ENCODE measurements around the gene SMIM35.
"Not testable (repeated sequence)": the region's sequence is repeated elsewhere in the genome, so short reads cannot be mapped to it uniquely, and the experiment has no call there.

Gene SMIM35

DNA sequence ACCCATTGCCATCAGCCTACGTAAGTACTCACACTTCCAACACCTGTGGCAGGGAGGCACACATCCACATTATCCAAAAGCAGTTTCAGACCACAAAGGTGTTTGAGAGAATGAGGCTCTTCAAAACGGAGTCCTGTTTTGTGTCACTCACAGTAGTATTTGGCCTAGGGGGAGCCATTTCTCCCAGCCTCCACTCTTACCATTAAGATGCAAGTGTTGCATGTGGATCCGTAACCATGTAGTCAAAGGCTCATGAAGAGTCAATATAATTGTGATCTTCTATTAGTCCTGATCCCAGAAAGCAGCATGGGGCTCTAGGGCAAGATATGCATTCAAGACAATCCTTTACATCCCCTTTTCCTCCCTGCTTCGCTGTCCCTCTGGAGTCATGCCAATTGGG lies 59.1 kb downstream of the SMIM35 start:
- no peak for DNase-seq (ENCODE audit: low spot score)

DNA sequence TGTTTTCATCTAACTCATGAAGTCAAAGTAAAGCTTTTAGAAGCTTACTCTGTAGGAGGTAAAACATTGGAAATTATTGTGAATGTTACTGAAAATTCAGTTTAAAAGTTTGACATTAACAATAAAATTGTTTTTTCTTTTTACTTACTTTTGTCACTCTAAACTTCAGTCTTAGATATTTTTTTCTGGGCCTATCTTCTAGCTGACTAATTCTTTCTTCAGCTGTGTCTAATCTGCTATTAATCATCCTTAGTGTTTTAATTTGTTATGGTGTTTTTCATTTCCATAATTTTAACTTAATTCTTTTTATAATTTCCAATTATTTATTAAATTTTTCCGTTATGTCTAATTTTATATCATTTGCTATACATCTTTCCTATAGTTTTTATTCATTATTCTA lies 65.6 kb downstream of the SMIM35 start:
- no peak for DNase-seq (ENCODE audit: low spot score)

DNA sequence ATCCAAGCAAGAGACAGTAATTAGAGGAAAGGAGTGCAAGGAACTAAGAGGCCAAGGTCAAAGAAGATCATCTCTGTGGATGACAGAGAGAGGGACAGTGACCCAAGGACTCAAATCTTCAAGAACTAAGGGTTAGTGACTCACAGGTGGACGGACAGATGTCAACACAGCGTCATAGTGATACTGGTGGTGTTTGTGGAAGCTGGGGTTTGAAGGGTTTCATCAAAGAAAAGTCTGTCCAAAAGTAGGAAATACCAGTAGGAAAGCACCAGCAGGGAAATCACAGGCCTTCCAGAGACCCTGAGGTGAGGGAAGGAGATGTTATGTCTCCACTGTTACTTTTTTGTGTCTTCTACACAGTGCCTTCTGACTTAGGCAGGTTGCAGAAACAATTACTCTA lies 68.4 kb downstream of the SMIM35 start:
- DNase-seq (ENCODE audit: low spot score): no peak

DNA sequence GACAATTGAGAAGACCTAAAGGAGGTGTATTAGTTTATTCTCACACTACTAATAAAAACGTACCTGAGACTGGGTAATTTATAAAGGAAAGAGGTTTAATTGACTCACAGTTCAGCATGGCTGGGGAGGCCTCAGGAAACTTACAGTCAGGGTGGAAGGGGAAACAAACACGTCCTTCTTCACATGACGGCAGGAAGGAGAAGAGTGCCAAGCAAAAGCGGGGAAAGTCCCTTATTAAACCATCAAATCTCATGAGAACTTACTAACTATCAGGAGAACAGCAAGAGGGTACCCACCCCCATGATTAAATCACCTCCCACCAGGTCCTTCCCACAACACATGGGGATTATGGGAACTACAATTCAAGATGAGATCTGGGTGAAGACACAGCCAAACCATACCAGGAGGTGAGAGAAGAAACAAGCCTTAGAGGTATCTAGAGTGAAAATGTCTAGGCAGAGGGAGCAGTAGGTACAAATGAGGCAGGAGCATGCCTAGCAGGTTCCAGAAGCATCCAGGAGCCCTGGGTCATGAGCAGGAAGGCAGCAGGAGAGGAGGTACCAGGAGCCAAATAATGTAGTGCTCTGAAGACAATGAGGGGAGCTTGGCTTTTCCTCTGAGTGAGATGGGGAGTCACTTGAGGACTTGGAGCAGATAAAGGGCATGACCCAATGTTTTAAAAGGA lies 69.0 kb downstream of the SMIM35 start:
- DNase-seq (ENCODE audit: low spot score): no peak

DNA sequence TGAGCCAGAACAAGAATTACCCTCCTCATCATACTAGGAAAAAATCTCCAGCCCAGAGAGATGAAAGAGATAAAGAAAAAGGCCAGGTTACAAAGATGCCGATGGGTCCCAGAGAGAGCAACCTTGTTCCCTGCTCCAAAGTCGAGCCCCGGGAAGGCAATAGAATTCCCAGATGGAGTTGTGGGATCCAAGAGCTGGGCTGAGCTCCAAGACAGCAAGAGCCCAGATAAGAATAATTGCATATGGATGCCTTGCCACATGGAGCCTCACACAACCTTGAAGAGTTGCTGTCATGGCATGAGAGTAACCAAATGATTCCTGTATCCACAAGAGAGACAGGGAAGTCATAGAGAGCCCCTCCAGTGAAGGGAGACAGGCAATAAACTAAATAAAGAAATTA lies 69.7 kb downstream of the SMIM35 start:
- no peak for DNase-seq (ENCODE audit: low spot score)

DNA sequence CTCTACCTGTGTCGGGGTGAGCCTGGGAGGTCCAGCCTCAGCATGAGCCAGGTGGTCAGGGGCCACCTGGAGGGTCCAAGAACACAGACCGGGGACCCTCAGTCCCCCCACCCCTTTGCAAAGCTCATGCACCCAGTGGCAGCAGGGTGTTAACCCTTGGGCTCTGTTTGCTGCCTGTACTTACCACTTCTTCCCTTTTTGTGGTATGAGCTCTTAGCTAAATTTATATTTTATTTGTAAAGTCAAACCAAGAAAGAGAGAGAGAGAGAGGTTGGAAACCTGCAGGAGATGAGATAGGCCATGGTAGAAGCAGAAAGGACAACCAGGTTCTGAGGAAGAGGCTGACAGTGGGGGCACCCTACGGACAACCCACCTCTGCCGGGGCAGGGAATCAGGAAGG lies 70.7 kb downstream of the SMIM35 start:
- DNase-seq (ENCODE audit: low spot score): no peak

DNA sequence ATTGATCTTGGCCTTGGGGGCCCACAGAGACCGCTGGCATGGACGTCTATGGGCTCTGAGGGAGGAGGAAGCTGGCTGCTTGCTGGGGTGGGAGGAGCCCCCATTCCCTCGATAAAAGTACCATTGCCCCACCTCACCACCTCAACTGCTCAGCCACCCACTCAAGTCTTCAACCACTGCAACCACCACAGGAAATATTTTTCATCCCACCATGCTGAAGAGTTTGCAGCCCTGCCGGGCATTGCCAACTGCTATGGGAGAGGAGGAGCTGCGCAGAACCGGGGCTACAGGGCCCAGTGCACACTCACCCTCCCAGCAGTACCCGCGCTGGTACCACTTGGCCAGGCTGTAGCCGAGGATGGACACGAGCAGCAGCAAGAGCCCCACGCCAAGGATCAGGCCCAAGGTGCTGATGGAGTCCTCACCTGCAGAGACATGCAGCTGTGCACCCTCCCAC lies 71.3 kb downstream of the SMIM35 start:
- no peak for DNase-seq (ENCODE audit: low spot score)

DNA sequence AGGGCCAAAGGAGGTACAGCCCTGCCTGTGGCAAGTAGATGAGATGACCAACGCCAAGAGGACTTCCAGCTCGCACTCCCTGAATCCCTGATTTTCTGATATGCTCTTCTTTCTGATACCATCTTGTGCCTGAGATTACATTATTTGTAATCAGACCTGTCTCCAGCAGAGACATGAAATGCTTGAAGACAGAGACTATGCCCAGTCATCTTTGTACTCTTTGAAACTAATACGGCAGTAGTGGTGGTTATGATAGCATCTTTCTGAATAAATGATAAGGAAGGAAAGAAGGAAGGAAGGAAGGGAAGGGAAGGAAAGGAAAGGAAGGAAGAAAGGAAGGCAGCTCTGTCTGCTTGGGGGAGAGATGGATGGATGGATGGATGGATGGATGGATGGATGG lies 72.7 kb downstream of the SMIM35 start:
- no peak for DNase-seq (ENCODE audit: low spot score)

DNA sequence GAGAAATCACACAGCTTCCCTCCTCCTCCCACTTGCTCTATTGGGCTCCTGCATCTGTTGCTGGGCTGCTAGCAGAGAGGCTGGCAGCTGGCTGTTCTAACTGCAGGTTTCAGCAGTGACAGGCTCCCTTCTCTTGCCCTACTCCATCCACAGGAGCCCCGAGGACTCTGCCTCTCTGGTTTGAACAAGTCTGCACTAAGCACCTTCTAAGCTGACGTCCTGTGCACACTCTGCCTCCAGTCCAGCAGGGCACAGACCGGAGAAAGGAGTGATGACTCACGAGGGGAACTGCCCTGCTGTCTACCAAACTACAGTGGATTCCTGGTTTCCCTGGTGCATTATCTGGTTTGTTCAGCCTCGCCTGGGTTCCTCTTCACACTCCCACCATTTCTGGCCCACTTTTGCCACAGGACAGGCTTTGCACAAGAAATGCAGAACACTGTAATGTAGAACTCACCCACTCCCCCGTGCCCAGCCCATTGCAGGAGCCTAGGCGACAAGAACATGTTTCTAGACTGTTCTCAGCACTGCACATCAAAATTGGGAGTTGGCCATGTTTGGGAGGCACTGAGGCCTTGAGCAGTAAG lies 74.6 kb downstream of the SMIM35 start:
- no peak for DNase-seq (ENCODE audit: low spot score)

DNA sequence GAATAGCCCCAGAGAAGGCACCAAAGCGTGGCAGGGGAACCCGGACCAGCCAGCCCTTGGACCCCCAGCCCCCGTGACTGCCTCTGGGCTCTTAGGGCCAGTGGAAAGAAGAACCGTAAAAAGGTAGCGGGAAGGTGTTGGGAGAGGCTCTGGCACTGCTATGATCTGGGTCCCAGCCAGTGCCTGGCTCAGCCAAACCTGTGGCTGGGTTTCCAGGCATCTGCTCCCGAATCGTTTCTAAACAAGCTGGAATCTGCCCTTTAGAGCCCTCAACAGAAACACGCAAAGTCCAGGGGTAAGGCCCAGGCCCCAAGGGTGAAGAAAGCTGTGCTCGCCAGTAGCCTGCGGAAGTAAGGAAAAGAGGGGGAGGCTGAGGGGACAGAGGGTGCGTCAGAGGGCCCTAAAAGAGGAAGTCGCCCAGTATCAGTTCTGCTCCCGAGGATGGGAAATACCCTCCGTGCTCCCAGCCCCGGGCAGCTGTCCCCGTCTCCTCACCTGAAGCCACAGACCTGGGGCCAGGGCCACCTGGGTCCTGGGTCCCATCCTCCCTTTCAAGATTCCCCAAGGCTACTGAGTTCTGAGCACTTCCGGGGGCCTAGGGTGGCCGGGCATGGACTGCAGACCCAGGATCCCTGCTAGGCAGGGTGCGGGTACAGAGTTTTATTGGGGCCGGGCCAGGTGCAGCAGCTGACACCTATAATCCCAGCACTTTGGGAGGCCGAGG lies 75.9 kb downstream of the SMIM35 start:
- DNase-seq (ENCODE audit: low spot score): no peak

DNA sequence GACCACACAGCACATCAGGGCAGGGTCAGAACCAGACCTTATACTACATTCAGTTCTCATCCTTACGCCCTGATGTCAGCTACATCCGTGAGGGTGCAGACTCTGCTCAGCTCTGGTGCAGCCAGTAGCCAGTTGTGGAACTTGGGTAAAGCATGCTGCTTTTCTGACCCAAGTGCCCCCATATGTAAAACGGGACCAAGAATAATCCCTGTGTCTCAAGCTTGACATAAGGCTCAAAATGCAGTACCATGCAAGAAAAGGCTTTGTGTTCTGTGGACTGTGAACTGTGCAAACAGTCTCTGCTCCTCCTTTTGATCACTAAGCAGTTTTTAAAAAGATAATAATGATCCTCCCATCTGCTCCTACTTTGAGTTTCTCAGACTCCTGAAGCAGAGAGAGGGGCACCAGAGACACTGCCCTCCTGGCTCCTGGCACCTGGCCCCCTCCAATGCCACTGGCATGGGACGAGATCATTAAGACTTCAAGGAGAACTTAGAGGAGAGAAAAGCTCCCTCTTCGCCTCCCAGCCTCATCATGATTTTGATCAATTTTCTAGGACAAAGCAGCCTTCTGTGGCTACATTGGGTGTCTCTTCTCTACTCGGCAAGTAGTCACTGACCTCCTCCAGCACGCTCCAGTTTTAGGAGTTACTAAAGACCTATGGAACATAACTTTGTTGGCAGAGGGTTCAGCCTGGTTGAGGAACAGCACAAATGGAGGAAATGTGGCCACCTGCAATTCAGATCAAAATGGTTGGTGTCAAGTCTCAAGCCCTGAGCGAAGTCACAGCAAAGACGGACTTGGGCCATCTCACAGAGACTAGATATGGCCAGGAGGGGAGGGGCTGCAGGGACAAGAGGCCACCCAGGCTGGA lies 76.7 kb downstream of the SMIM35 start:
- DNase-seq (ENCODE audit: low spot score): no peak

DNA sequence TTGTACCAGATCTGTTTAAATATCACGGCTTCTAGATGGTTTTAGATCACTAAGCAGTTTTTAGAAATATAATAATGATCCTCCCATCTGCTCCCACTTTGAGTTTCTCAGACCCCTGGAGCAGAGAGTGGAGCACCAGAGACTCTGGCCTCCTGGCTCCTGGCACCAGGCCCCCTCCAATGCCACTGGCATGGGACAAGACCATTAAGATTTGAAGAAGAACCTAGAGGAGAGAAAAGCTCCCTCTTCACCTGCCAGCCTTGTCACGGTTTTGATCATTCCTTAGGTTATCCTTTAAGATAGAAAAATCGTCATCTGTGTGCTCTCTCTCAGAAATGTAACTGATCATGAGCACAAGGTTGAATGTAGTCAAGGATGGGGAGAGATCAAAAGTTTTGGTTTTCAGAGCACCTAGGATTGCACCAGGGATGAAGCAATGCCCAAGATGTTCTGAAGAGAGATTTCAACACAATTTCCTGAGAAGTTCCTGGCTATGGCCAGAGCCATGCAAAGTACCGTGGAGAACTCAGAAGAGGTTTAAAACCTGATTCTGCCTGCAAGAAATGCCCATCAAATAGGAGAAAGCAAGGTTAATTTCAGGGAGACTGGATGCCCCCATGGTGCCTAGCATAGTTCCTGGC lies 78.4 kb downstream of the SMIM35 start:
- DNase-seq (ENCODE audit: low spot score): no peak

DNA sequence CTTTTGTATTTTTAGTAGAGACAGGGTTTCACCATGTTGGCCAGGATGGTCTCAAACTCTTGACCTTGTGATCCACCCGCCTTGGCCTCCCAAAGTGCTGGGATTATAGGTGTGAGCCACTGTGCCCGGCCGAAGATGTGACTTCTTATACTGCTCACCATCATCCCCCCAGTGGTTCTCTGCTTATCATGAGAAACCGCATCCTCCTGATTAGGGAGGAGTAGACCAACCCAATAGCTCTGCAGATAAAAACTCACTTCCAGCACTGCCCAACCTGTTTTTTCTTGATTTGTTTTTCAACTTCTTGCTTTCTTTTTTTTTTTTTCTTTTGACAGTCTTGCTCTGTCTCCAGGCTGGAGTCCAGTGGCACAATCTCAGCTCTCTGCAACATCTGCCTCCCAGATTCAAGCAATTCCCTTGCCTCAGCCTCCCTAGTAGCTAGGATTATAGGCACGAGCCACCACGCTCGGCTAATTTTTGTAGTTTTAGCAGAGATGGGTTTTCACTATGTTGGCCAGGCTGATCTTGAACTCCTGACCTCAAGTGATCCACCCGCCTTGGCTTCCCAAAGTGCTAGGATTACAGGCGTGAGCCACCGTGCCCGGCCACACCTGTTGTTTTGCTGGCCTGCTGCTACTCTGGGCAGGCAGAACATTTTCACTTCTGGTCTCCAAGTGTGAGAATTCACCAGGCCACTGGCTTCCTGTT lies 79.0 kb downstream of the SMIM35 start:
- DNase-seq (ENCODE audit: low spot score): not testable (repeated sequence)

DNA sequence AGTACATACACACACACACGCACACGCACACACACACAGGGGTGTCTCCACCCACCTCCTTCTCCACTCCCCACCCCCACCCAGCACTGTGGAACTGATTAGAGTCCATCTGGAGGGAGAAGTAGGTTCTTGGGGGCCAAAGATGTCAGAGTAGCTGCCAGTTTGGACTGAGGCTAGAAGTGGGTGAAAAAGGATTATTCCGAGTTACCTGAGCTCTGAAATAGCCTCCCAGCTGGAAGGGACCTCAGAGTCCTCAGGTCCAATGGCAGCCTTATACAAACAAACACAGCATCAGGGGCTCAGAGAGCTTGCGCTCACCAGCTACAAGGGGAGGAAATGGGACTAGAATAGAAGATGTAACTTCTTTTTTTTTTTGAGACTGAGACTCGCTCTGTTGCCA lies 79.7 kb downstream of the SMIM35 start:
- no peak for DNase-seq (ENCODE audit: low spot score)

DNA sequence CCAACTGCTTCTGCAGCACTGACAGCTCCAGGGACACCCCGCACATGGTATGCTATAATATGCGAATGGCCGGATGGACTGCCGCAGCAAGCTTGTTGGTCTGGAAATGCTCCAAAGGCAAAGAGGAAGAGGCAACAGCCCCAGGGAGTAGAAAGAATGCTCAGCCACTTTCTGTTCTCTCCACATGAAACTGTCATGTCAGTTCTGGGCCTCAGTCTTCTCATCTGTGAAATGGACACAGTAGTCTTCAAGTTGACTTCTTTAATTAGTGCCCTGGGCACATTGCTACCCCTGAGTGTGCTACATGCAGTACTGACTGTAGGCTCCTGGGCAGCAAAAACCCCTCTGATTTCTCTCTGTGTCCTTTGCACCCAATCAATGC lies 80.6 kb downstream of the SMIM35 start:
- DNase-seq (ENCODE audit: low spot score): no peak

DNA sequence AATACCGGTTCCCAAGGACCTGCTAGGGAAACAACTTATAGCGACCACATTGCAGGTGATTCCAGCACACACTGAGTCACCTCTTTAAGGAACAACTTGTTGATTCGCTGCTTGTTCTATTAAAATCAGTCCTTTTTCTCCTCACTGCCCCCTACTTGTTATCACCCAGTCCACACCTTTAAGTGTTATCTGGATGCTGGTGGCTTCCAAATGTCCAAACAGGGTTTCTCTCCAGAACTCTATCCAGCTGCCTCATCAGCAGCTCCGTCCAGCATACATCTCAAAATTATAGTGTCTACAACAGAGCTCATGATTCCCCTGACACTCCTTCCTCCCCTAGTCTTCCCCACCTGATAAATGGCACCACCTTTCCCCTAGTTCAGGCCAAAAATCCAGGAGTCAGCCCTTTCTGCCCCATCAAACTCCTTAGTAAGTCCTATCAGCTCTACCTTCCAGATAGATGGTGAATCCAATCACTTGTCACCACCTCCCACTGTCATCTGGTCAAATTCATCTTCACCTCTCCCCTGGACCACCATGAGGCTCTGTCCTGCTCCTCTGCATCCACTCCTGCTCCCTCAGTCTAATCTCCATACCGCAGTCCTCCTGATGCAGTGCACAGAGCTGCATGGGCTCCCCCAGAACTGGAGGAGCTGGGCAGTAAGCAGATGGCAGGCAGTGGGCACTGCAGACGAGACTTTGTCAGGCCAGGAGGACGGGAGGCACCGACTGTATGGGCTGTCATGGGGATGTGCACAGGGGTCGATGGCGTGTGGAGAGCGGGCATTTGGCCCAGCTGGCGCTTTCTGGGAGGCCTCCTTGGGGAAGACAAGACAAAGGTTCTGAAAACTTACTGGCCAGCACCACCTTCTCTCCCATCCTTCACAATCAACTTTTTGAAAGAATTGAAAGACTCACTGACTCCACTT lies 81.3 kb downstream of the SMIM35 start:
- no peak for DNase-seq (ENCODE audit: low spot score)

DNA sequence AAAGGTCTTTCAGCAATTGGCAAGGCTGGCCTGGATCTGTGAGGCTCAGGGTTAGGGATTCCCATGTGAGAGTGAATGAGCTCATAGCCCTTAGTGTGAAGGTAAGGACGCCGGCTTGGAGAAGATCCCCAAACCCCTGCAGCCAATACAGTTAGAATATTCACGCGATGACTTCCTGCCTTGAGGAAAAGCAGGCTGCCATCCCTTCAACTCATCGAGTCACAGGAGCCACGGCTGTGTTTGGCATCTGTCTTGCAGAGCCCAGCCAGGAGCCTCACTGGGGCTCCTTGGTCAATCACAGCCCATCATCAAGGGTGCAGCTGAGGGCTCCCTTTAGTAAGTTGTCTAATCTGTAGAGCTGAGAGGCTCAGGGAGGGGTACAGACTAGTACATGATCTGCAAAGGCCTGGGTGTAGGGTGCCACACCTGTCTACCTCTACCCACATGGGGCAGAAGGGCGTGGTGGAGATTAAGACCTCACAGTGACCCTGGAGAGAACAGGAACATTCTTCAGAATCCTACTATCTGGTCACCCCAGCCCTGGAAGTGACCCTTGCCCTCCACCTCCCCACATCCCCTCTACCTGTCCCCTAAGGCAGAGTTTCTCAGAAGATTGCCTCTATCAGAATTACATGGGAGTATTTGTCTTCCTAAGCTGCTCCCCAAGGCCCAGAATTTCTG lies 82.1 kb downstream of the SMIM35 start:
- no peak for DNase-seq (ENCODE audit: low spot score)

DNA sequence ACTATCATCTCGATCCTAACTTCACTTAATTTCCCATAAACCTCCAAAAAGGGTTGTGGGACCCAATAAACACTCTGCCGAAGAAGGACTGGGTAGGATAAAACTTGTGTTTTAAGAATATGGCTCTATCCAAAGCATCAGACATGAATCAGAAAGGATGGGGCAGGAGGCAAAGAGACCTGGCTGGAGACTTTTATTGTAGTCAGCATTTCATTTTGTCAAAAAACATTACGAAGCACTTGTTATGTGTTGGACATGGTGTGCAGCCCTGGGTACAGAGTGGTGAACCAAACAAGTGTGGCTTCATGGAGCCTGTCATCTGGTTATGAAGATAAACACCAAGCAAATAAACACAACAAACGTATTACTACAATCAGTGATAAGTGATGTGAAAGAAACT lies 83.3 kb downstream of the SMIM35 start:
- DNase-seq (ENCODE audit: low spot score): no peak

DNA sequence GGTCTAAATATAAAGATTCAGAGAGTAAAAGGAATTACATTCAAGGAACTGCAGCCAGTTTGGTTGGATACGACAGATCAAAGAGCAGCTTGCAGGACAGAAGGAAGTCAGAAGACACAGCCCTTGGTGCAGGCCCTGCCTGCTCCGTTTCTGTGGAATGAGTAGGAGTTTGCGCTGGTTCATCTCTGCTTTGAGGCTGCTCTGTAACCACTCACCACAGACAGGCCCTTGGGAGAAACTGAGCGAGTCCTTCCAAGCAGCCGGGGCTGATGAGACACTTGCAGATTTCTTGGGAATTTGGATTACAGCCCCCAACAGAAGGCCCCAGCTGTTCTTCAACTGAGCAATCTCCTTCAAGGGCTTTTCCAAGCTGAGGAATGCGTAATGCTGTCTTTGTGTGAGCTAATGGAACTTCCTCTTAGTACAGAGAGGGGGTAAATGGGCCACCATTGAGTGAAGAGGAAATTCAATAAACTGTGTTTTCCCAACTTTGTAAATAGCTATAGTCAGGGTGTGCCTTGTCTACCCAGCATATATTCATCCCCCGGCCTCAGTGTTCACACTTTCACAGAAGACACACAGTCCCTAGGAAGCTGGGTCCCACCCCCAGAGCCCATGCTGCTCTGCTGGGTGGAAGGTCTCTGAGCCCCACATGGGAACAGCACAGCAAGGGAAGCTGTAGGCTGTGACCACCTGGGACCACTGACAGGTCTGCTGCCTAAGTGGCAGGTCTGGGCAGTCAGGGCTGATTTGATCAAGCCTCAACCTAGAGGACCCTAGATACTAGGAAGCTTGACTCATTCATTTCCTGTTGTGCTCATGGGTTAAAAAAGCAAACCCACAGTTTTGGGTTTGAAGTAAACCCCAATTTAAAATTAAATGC lies 84.0 kb downstream of the SMIM35 start:
- no peak for DNase-seq (ENCODE audit: low spot score)

All from LoVo (cell line).